Parathyroid adenoma (tissue), 2 donors: ENCODE measurements around the gene ELP4.

Experiments
- H2AFZ ChIP-seq: fragments of 300-600 bp; sonication (generic); one replicate; pipeline ENCODE4 v1.7.0; 2017; ENCODE audit warnings: antibody characterized with exemption, mild to moderate bottlenecking
- H3K27ac ChIP-seq: fragments of 300-600 bp; sonication (generic); one replicate; pipeline ENCODE4 v1.7.0; 2017
- H3K27me3 ChIP-seq: fragments of 300-600 bp; sonication (generic); one replicate; pipeline ENCODE4 v1.7.0; 2017; ENCODE audit warnings: low read length; ENCODE audit not compliant: control insufficient read depth, insufficient read depth
- H3K36me3 ChIP-seq: fragments of 300-600 bp; sonication (generic); one replicate; pipeline ENCODE4 v1.7.0; 2017; ENCODE audit warnings: low read length; ENCODE audit not compliant: control insufficient read depth, insufficient read depth
- H3K4me1 ChIP-seq: fragments of 300-600 bp; sonication (generic); one replicate; pipeline ENCODE4 v1.7.0; 2017; ENCODE audit warnings: control low read depth
- H3K4me2 ChIP-seq: fragments of 300-600 bp; sonication (generic); one replicate; pipeline ENCODE4 v1.7.0; 2017; ENCODE audit warnings: low read length
- H3K4me3 ChIP-seq: fragments of 300-600 bp; sonication (generic); one replicate; pipeline ENCODE4 v1.7.0; 2017; ENCODE audit warnings: low read depth, low read length
- H3K79me2 ChIP-seq: fragments of 300-600 bp; sonication (generic); one replicate; pipeline ENCODE4 v1.7.0; 2017; ENCODE audit warnings: control low read depth
- H3K9ac ChIP-seq: fragments of 300-600 bp; sonication (generic); one replicate; pipeline ENCODE4 v1.7.0; 2017; ENCODE audit warnings: mild to moderate bottlenecking
- H3K9me3 ChIP-seq: fragments of 300-600 bp; sonication (generic); one replicate; pipeline ENCODE4 v1.7.0; 2017; ENCODE audit warnings: low read length; ENCODE audit not compliant: control insufficient read depth
- TF ChIP-seq, protein P1 (sequence below): fragments of 300-600 bp; sonication (generic); IDR thresholded peaks from one replicate; pipeline ENCODE4 v1.7.0; 2017; ENCODE audit warnings: antibody characterized with exemption, mild to moderate bottlenecking
- donor health status: primary hyperparathyroidism.

ELP4 gene

DNA sequence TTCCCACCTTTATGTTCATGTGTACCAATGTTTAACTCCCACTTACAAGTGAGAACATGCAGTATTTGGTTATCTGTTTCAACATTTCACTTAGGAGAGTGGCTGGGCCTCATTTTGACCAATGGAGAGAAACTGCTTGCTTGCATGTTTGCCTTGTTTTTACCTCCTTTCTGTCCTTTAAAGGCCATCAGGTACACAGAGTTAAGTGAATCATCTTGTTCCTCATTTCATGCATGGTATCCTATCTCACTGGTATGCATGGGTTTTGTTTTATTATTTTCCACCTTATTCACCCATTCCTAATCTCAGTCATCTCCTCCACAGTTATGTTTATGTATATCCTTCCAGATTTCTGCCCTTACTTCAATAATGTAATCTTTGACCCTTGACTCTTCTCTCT lies 101.0 kb downstream of the ELP4 start:
- H3K4me1 ChIP-seq = no peaks in the 10 kb centered on the region
- H3K9me3 ChIP-seq = no peaks in the 10 kb centered on the region
- no peaks in the 10 kb centered on the region for H3K27me3 ChIP-seq
- TF ChIP-seq, protein P1, sequence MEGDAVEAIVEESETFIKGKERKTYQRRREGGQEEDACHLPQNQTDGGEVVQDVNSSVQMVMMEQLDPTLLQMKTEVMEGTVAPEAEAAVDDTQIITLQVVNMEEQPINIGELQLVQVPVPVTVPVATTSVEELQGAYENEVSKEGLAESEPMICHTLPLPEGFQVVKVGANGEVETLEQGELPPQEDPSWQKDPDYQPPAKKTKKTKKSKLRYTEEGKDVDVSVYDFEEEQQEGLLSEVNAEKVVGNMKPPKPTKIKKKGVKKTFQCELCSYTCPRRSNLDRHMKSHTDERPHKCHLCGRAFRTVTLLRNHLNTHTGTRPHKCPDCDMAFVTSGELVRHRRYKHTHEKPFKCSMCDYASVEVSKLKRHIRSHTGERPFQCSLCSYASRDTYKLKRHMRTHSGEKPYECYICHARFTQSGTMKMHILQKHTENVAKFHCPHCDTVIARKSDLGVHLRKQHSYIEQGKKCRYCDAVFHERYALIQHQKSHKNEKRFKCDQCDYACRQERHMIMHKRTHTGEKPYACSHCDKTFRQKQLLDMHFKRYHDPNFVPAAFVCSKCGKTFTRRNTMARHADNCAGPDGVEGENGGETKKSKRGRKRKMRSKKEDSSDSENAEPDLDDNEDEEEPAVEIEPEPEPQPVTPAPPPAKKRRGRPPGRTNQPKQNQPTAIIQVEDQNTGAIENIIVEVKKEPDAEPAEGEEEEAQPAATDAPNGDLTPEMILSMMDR = no peak
- no peaks in the 10 kb centered on the region for H3K79me2 ChIP-seq
- no peak overlapping the region for H3K4me2 ChIP-seq
- no peak overlapping the region for H3K27ac ChIP-seq
- no peak overlapping the region for H2AFZ ChIP-seq
- H3K36me3 ChIP-seq = no peaks in the 10 kb centered on the region
- no peak overlapping the region for H3K4me3 ChIP-seq
- no peak overlapping the region for H3K9ac ChIP-seq

DNA sequence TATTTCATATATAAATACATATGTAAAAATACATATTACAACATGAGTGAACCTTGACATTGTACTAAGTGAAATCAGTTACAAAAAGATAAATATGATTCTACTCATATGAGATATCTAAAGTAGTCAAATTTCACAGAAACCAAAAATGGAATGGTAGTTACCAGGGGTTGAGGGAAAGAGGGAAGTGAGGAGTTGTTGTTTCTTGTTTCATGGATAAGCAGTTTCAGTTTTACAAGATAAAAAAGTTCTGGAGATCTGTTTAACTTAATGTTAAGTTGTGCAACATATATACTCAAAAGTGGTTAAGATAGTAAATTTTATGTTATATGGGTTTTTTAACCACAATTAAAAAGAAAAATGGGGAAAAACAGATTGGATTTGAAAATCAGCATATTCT lies 107.7 kb downstream of the ELP4 start:
- TF ChIP-seq, protein P1 = no peak
- Histone ChIP-seq H3K9ac (no peak overlapping the region), H3K27me3 (no peaks in the 10 kb centered on the region), H2AFZ (no peak overlapping the region), H3K36me3 (no peaks in the 10 kb centered on the region), H3K79me2 (no peaks in the 10 kb centered on the region), H3K4me3 (no peak overlapping the region), H3K4me2 (no peak overlapping the region), H3K27ac (no peak overlapping the region), H3K4me1 (no peaks in the 10 kb centered on the region), H3K9me3 (no peaks in the 10 kb centered on the region)

DNA sequence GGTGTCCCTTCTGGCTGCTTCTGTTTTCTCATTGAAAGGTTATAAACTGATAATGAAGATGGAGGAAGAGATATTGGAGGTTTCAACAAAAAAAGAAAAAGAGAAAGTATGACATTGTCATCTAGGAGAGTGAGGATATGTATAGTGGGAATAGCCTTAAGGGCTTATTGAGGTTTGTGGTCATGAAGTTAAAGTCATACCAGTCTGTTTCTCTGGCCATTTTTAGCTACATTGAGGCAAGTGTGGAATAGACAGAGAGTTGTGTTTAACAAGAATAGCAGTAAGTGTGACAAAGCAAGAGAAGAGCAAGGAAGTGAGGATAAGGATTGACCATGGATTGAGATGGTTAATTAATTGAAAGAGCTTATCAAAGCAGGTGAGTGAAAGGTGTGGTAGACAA lies 110.4 kb downstream of the ELP4 start:
- Histone ChIP-seq H3K4me3 (no peak overlapping the region), H3K9ac (no peak overlapping the region), H3K4me1 (no peaks in the 10 kb centered on the region), H3K36me3 (no peaks in the 10 kb centered on the region), H3K4me2 (no peak overlapping the region), H3K9me3 (no peaks in the 10 kb centered on the region), H3K27ac (no peak overlapping the region), H3K27me3 (no peaks in the 10 kb centered on the region), H2AFZ (no peak overlapping the region), H3K79me2 (no peaks in the 10 kb centered on the region)
- TF ChIP-seq, protein P1 = no peak

DNA sequence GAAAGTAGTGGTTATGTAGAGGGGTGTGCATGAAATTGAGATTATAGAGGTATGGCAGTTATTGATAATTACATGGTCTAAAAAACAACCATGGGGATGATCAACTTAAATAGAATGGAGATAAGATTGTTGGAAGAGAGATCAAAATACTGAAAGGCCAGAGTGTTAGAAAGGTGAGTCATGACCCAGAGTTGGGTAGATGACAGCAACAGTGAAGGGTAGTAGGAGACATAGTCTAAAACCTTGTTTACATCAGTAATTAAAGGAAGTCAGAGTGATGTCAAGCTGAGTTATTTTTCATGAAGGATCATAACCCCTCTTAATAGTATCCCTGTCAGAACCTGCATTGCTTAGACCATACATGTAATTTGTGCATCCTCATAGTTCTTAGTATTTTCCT lies 110.9 kb downstream of the ELP4 start:
- H3K4me2 ChIP-seq = no peak overlapping the region
- TF ChIP-seq, protein P1 = no peak

DNA sequence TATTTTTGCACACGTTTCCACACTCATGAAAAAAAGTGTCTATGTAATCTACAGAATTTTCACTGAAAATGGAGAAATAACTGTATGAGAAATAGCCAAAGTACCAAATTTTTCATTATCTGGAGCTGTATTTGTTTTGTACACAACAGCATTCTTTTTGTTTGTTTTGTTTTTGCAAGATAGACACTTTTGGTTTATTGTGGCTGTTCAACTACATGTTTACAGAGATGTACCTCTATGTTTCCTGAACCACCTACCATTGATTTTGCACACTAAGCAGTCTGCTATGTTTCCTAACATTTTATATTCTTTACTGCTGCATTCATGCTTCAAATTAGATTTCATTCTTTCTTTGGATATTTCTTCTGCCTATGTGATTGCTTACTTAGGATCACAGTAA lies 116.3 kb downstream of the ELP4 start:
- no peak overlapping the region for H2AFZ ChIP-seq
- TF ChIP-seq, protein P1 = no peak
- H3K79me2 ChIP-seq = no peaks in the 10 kb centered on the region
- H3K4me1 ChIP-seq = no peaks in the 10 kb centered on the region
- no peaks in the 10 kb centered on the region for H3K36me3 ChIP-seq
- H3K27me3 ChIP-seq = no peaks in the 10 kb centered on the region
- no peak overlapping the region for H3K4me2 ChIP-seq
- no peak overlapping the region for H3K27ac ChIP-seq
- no peak overlapping the region for H3K9ac ChIP-seq
- H3K9me3 ChIP-seq = no peaks in the 10 kb centered on the region
- no peak overlapping the region for H3K4me3 ChIP-seq

More for the DNA sequence above, 110.9 kb downstream of the ELP4 start:
- H2AFZ ChIP-seq = no peak overlapping the region
- H3K79me2 ChIP-seq = no peaks in the 10 kb centered on the region
- H3K27me3 ChIP-seq = no peaks in the 10 kb centered on the region
- H3K27ac ChIP-seq = no peak overlapping the region
- H3K9ac ChIP-seq = no peak overlapping the region
- H3K9me3 ChIP-seq = no peaks in the 10 kb centered on the region
- H3K36me3 ChIP-seq = no peaks in the 10 kb centered on the region
- no peak overlapping the region for H3K4me3 ChIP-seq
- H3K4me1 ChIP-seq = no peaks in the 10 kb centered on the region
